Mucosa of descending colon (tissue), 3 donors: Measurements from ENCODE around the gene PNPLA2. TPM values are rescaled to one million over a fixed set of nuclear protein-coding genes. Genes with fewer than 3 reads are reported as not detected.
A peak's percentile ranks its signal among the peaks of the same experiment; 100 is the strongest.

Source experiments
- ATAC-seq: fragments of 200-7000 bp; cut with Tn5 transposase; one replicate; pipeline ENCODE4 v1.9.1; 2020; ENCODE audit warnings: mild to moderate bottlenecking, moderate library complexity
- DNase-seq, 3 donors: peaks; one replicate each; pipeline ENCODE4 v3.0.0-alpha.2; 2020
- H3K36me3 ChIP-seq: fragments of 200-600 bp; one replicate; pipeline ENCODE4 v1.8.0; 2021; ENCODE audit warnings: low read depth, mild to moderate bottlenecking
- H3K4me1 ChIP-seq: fragments of 200-600 bp; one replicate; pipeline ENCODE4 v1.8.0; 2021; ENCODE audit warnings: low read depth, mild to moderate bottlenecking
- H3K4me3 ChIP-seq: fragments of 200-600 bp; one replicate; pipeline ENCODE4 v1.8.0; 2021; ENCODE audit warnings: mild to moderate bottlenecking
- H3K9me3 ChIP-seq: fragments of 200-600 bp; one replicate; pipeline ENCODE4 v1.8.0; 2021; ENCODE audit warnings: mild to moderate bottlenecking
- CTCF ChIP-seq: fragments of 200-600 bp; IDR thresholded peaks from one replicate; pipeline ENCODE4 v1.8.0; 2022; ENCODE audit warnings: antibody characterized with exemption, mild to moderate bottlenecking
- intact Hi-C, 2 donors: fragments of 100-400 bp; cut with DNase I in 1 of 2; cut with micrococcal nuclease in 1 of 2; formaldehyde crosslinking; loops; one replicate each; pipeline versions ENCODE4 v1.11.0 to v1.11.1; 2022; cut with DNase I, micrococcal nuclease
- total RNA-seq, 3 donors: library from RNA; stranded (reverse); fragmentation: NEBNext Ultra II Directional in 2 of 3; extraction: Animal tissue kit (Norgen Biotek cat#: 25700) in 2 of 3; gene quantifications; one replicate each; pipeline versions ENCODE4 v1.2.1 to v1.2.4, GENCODE V29; 2021 to 2023
- donor health status: DM: no; HTN: no; CAD: no; lungs with moderate emphysema.
- donor health status: DM: no; HTN: no; CAD: no.
- donor health status: DM: no; HTN: yes; CAD: no.

Gene PNPLA2
- total RNA-seq, 3 donors from 2014 or later = 138 to 253 (median 167) TPM

- peak; percentile 32 for ATAC-seq
- H3K4me3 ChIP-seq = peak overlapping the region; percentile 90
- intact Hi-C loops = no loop called here
- no peaks in the 10 kb centered on the region for H3K9me3 ChIP-seq
- DNase-seq = peak in 1 of 3 donors; percentile 58
- peaks cover 50% of the 10 kb centered on the region for H3K4me1 ChIP-seq
- no peak for TF ChIP-seq CTCF
- H3K36me3 ChIP-seq = no peaks in the 10 kb centered on the region
Measured at GRCh38 chr11:841981-842369, 23.3 kb downstream of the PNPLA2 start.

GRCh38 chr11:842370-843002, 23.8 kb downstream of the PNPLA2 start, which contains the start of the genes POLR2L and TSPAN4:
TSS of gene POLR2L (minus strand) at chr11:842529. CDS start at chr11:842508, 21 bp downstream.
TSS of gene TSPAN4 (plus strand) at chr11:842852. CDS start at chr11:850305, 7,453 bp downstream.
- Histone ChIP-seq H3K9me3 (no peaks in the 10 kb centered on the region), H3K4me1 (peaks cover 49% of the 10 kb centered on the region), H3K36me3 (no peaks in the 10 kb centered on the region), H3K4me3 (peak within 1 kb of the TSS; percentile 90)
- TF ChIP-seq CTCF = no peak
- intact Hi-C loops = no loop called here
- ATAC-seq (peak; percentile 78), DNase-seq (peak; percentile 92 to 95 (median 93))

GRCh38 chr11:843086-843734, 24.5 kb downstream of the PNPLA2 start:
- Histone ChIP-seq H3K36me3 (no peaks in the 10 kb centered on the region), H3K9me3 (no peaks in the 10 kb centered on the region), H3K4me3 (peak overlapping the region; percentile 90), H3K4me1 (peaks cover 42% of the 10 kb centered on the region)
- no peak for TF ChIP-seq CTCF
- ATAC-seq (no peak), DNase-seq (peak in 2 of 3 donors; percentile 56 to 71)
- intact Hi-C loops = no loop called here

GRCh38 chr11:843818-844692, 25.3 kb downstream of the PNPLA2 start:
- no peak overlapping the region for H3K4me3 ChIP-seq
- intact Hi-C loops = no loop called here
- TF ChIP-seq CTCF = no peak
- DNase-seq (peak; percentile 79 to 90 (median 79)), ATAC-seq (peak; percentile 9)
- H3K9me3 ChIP-seq = no peaks in the 10 kb centered on the region
- H3K4me1 ChIP-seq = peaks cover 42% of the 10 kb centered on the region
- H3K36me3 ChIP-seq = no peaks in the 10 kb centered on the region
